Neural cell (in vitro differentiated cells): ENCODE measurements around the gene SH3RF3. TPM values are rescaled to one million over a fixed set of nuclear protein-coding genes. Genes with fewer than 3 reads are reported as not detected.

Experiments used
- H2AFZ ChIP-seq: fragments of 200-600, 300-800 bp; sonication (generic), shearing (Covaris generic); 2 replicates; pipeline ENCODE4 v1.6.0; 2014; ENCODE audit warnings: low read depth, mild to moderate bottlenecking, antibody characterized with exemption, low read length, moderate library complexity
- H3F3A ChIP-seq: fragments of 200-600 bp; shearing (Covaris generic); 2 replicates; pipeline ENCODE4 v1.6.1; 2016; ENCODE audit warnings: mild to moderate bottlenecking, moderate library complexity, mixed read lengths, antibody characterized with exemption, low read length; ENCODE audit not compliant: insufficient read depth, poor library complexity, severe bottlenecking
- H3K27ac ChIP-seq: fragments of 200-600, 300-800 bp; sonication (generic), shearing (Covaris generic); 2 replicates; pipeline ENCODE4 v1.5.1; 2014; ENCODE audit warnings: mild to moderate bottlenecking, low read length, moderate library complexity
- H3K27me3 ChIP-seq: fragments of 300-800, 200-600 bp; sonication (generic), shearing (Covaris generic); 2 replicates; pipeline ENCODE4 v1.6.0; 2014; ENCODE audit warnings: mild to moderate bottlenecking, low read depth, low read length, moderate library complexity; ENCODE audit not compliant: insufficient read depth
- H3K36me3 ChIP-seq: fragments of 300-800, 200-600 bp; sonication (generic), shearing (Covaris generic); 2 replicates; pipeline ENCODE4 v1.5.1; 2014; ENCODE audit warnings: mild to moderate bottlenecking, antibody characterized with exemption, low read length, moderate library complexity; ENCODE audit not compliant: insufficient read depth
- H3K4me2 ChIP-seq: fragments of 300-800, 200-600 bp; sonication (generic), shearing (Covaris generic); 2 replicates; pipeline ENCODE4 v1.6.0; 2014; ENCODE audit warnings: mild to moderate bottlenecking, low read length
- H3K4me3 ChIP-seq: fragments of 300-800, 200-600 bp; sonication (generic), shearing (Covaris generic); 2 replicates; pipeline ENCODE4 v1.5.1; 2014; ENCODE audit warnings: mild to moderate bottlenecking, low read length, moderate library complexity
- H3K79me2 ChIP-seq: fragments of 200-600 bp; shearing (Covaris generic); replicated peaks from 2 replicates; pipeline ENCODE4 v1.6.0; 2014; ENCODE audit warnings: mild to moderate bottlenecking, low read length, moderate library complexity; ENCODE audit not compliant: insufficient read depth
- H3K9ac ChIP-seq: fragments of 300-800, 200-600 bp; sonication (generic), shearing (Covaris generic); 2 replicates; pipeline ENCODE4 v1.6.1; 2016; ENCODE audit warnings: mild to moderate bottlenecking, low read length, mixed read lengths
- H3K9me2 ChIP-seq: fragments of 200-600 bp; shearing (Covaris generic); 2 replicates; pipeline ENCODE4 v1.6.1; 2016; ENCODE audit warnings: mild to moderate bottlenecking, low read length, mixed read lengths; ENCODE audit not compliant: insufficient read depth
- H3K9me3 ChIP-seq: fragments of 200-600, 300-800 bp; sonication (generic), shearing (Covaris generic); 2 replicates; pipeline ENCODE4 v1.6.1; 2016; ENCODE audit warnings: mild to moderate bottlenecking, mixed run types, low read length, moderate library complexity, mixed read lengths
- H4K20me1 ChIP-seq: fragments of 200-600 bp; shearing (Covaris generic); 2 replicates; pipeline ENCODE4 v1.6.1; 2016; ENCODE audit warnings: mild to moderate bottlenecking, mixed run types; ENCODE audit not compliant: insufficient read depth
- EP300 ChIP-seq: fragments of 450-650 bp; conservative IDR thresholded peaks from 2 replicates; pipeline ENCODE4 v1.6.1; 2014; ENCODE audit warnings: antibody characterized with exemption, mild to moderate bottlenecking, moderate library complexity; ENCODE audit not compliant: poor library complexity, severe bottlenecking
- EZH2 ChIP-seq: fragments of 200-600, 300-800 bp; shearing (Covaris generic), sonication (generic); IDR thresholded peaks from 2 replicates; pipeline ENCODE4 v1.6.1; 2014; ENCODE audit warnings: antibody characterized with exemption, low read length, borderline replicate concordance, mild to moderate bottlenecking; ENCODE audit not compliant: insufficient read depth, poor library complexity, severe bottlenecking
- MXI1 ChIP-seq: fragments of 450-650 bp; conservative IDR thresholded peaks from 2 replicates; pipeline ENCODE4 v1.6.1; 2014; ENCODE audit warnings: antibody characterized with exemption, mild to moderate bottlenecking; ENCODE audit not compliant: poor library complexity, severe bottlenecking
- POLR2AphosphoS5 ChIP-seq: IDR thresholded peaks from 2 replicates; pipeline ENCODE4 v1.6.1; 2012
- RAD21 ChIP-seq: fragments of 450-650 bp; conservative IDR thresholded peaks from 2 replicates; pipeline ENCODE4 v1.6.1; 2014; ENCODE audit warnings: antibody characterized with exemption, mild to moderate bottlenecking, moderate library complexity
- SMC3 ChIP-seq: fragments of 450-650 bp; conservative IDR thresholded peaks from 2 replicates; pipeline ENCODE4 v1.6.1; 2014; ENCODE audit warnings: antibody characterized with exemption, mild to moderate bottlenecking, moderate library complexity; ENCODE audit not compliant: poor library complexity
- TAF1 ChIP-seq: IDR thresholded peaks from 2 replicates; pipeline ENCODE4 v1.6.1; 2012; ENCODE audit warnings: low read depth
- polyA plus RNA-seq: library from polyadenylated mRNA; depleted of rRNA; stranded (reverse); fragments of >200 nt; gene quantifications from 2 replicates; pipeline ENCODE4 v1.2.3, GENCODE V29; 2014
- TF ChIP-seq, protein P1 (sequence below): IDR thresholded peaks from 2 replicates; pipeline ENCODE4 v1.6.1; 2012; ENCODE audit warnings: borderline replicate concordance
- TF ChIP-seq, protein P2 (sequence below): fragments of 450-650 bp; IDR thresholded peaks from 2 replicates; pipeline ENCODE4 v1.5.1; 2014; ENCODE audit warnings: antibody characterized with exemption, mild to moderate bottlenecking, moderate library complexity; ENCODE audit not compliant: poor library complexity, severe bottlenecking

The SH3RF3 gene
- polyA plus RNA-seq, 1 donor from 2014 or later, result 0.53 TPM

DNA sequence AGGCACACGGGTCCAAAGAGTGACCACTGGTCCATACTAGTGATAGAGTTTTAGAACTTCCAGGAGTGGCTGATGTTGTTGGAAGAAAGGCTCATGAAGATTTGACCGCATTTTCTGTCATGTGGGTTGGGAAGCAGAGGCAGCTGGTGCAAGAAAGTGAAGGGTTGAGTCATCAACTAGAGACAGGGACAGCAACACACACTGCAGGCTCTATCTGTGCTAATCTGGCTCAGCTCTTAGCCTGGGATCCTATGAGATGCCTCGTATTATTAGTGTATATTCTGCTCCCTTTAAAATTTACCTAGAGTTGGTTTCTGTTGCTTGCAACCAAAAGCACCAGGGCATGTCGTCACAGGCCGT lies 2.5 kb upstream of the SH3RF3 start:
- H3K27ac ChIP-seq, result no peak overlapping the region
- no peaks in the 10 kb centered on the region for H3K36me3 ChIP-seq
- H3K4me2 ChIP-seq, result no peak overlapping the region
- H2AFZ ChIP-seq, result no peak overlapping the region
- no peak overlapping the region for H3K4me3 ChIP-seq
- no peaks in the 10 kb centered on the region for H3F3A ChIP-seq
- peaks cover 30% of the 10 kb centered on the region for H3K27me3 ChIP-seq
- no peaks in the 10 kb centered on the region for H3K79me2 ChIP-seq
- H3K9me2 ChIP-seq, result no peaks in the 10 kb centered on the region
- TF ChIP-seq, protein P1, sequence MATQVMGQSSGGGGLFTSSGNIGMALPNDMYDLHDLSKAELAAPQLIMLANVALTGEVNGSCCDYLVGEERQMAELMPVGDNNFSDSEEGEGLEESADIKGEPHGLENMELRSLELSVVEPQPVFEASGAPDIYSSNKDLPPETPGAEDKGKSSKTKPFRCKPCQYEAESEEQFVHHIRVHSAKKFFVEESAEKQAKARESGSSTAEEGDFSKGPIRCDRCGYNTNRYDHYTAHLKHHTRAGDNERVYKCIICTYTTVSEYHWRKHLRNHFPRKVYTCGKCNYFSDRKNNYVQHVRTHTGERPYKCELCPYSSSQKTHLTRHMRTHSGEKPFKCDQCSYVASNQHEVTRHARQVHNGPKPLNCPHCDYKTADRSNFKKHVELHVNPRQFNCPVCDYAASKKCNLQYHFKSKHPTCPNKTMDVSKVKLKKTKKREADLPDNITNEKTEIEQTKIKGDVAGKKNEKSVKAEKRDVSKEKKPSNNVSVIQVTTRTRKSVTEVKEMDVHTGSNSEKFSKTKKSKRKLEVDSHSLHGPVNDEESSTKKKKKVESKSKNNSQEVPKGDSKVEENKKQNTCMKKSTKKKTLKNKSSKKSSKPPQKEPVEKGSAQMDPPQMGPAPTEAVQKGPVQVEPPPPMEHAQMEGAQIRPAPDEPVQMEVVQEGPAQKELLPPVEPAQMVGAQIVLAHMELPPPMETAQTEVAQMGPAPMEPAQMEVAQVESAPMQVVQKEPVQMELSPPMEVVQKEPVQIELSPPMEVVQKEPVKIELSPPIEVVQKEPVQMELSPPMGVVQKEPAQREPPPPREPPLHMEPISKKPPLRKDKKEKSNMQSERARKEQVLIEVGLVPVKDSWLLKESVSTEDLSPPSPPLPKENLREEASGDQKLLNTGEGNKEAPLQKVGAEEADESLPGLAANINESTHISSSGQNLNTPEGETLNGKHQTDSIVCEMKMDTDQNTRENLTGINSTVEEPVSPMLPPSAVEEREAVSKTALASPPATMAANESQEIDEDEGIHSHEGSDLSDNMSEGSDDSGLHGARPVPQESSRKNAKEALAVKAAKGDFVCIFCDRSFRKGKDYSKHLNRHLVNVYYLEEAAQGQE, result no peak
- TF ChIP-seq, protein P2, sequence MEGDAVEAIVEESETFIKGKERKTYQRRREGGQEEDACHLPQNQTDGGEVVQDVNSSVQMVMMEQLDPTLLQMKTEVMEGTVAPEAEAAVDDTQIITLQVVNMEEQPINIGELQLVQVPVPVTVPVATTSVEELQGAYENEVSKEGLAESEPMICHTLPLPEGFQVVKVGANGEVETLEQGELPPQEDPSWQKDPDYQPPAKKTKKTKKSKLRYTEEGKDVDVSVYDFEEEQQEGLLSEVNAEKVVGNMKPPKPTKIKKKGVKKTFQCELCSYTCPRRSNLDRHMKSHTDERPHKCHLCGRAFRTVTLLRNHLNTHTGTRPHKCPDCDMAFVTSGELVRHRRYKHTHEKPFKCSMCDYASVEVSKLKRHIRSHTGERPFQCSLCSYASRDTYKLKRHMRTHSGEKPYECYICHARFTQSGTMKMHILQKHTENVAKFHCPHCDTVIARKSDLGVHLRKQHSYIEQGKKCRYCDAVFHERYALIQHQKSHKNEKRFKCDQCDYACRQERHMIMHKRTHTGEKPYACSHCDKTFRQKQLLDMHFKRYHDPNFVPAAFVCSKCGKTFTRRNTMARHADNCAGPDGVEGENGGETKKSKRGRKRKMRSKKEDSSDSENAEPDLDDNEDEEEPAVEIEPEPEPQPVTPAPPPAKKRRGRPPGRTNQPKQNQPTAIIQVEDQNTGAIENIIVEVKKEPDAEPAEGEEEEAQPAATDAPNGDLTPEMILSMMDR, result no peak
- TF ChIP-seq EZH2, result no peak
- H3K9me3 ChIP-seq, result no peaks in the 10 kb centered on the region
- no peak overlapping the region for H3K9ac ChIP-seq
- no peaks in the 10 kb centered on the region for H4K20me1 ChIP-seq

DNA sequence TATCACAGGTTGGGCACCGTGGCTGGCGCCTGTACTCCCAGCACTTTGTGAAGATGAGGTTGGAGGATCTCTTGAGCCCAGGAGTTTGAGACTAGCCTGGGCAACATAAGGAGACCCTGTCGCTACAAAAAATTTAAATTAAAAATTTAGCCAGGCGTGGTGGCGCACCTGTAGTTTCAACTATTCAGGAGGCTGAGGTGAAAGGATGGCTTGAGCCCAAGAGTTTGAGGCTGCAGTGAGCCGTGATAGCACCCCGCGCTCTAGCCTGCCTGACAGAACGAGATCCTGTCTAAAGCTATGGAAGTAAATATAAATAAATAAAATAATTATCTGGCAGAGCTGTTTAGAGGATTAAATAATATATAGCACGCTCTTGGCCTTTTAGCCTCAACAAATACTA lies 1.4 kb upstream of the SH3RF3 start:
- H3K27ac ChIP-seq, result no peak overlapping the region
- H3K79me2 ChIP-seq, result no peaks in the 10 kb centered on the region
- H3K4me2 ChIP-seq, result no peak overlapping the region
- H4K20me1 ChIP-seq, result no peaks in the 10 kb centered on the region
- H3K9me3 ChIP-seq, result no peaks in the 10 kb centered on the region
- no peak overlapping the region for H3K9ac ChIP-seq
- no peaks in the 10 kb centered on the region for H3F3A ChIP-seq
- H3K9me2 ChIP-seq, result no peaks in the 10 kb centered on the region
- TF ChIP-seq POLR2AphosphoS5 (no peak), TAF1 (no peak), EP300 (no peak), EZH2 (no peak), SMC3 (no peak)
- H3K36me3 ChIP-seq, result no peaks in the 10 kb centered on the region
- H2AFZ ChIP-seq, result no peak overlapping the region
- H3K4me3 ChIP-seq, result peak overlapping the region; percentile 81
- peaks cover 40% of the 10 kb centered on the region for H3K27me3 ChIP-seq

DNA sequence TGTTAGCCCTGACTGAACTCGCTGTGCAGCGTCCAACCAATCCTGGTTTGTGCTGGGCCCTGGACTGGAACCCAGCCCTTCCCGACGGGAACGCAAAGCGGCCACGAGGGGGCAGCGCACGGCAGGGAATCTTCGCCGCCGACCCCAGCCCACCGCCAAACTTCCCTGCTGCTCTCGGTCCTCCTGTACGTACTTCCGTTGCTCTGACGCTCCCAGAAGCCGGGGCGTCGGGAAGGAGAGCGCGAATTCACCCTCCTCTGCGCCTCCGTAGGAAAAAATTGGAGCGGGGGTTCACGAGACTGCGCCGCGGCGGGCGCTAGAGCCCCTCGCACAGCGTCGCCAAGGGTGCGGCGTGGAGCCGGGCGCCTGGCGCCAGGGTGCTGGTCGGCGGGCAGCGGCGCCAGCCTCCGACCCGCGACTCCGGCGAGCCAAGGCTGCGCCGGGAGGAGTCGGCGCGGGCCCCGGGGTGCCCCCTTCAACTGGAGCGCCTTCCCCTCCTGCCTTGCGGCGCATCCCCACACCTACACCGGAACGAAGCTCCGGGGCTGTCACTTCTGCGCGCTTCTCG lies 873 bp upstream of the SH3RF3 start:
- Histone ChIP-seq H3K79me2 (no peaks in the 10 kb centered on the region), H3K9me3 (no peaks in the 10 kb centered on the region), H3K4me2 (peak overlapping the region; percentile 62), H3K27ac (no peak overlapping the region), H4K20me1 (no peaks in the 10 kb centered on the region), H3F3A (no peaks in the 10 kb centered on the region), H3K9me2 (no peaks in the 10 kb centered on the region), H3K9ac (peak overlapping the region; percentile 54), H3K27me3 (peaks cover 46% of the 10 kb centered on the region), H3K36me3 (no peaks in the 10 kb centered on the region), H2AFZ (peak overlapping the region; percentile 40), H3K4me3 (peak overlapping the region; percentile 81)
- peak; percentile 100 for TF ChIP-seq SMC3
- TF ChIP-seq, protein P1, result peak; percentile 43
- TF ChIP-seq, protein P2, result peak; percentile 98
- no peak for TF ChIP-seq TAF1
- peak; percentile 100 for TF ChIP-seq RAD21
- TF ChIP-seq EP300, result peak; percentile 27
- TF ChIP-seq EZH2, result no peak
- TF ChIP-seq MXI1, result peak; percentile 4
- peak; percentile 43 for TF ChIP-seq POLR2AphosphoS5
